A549 (cell line): ENCODE measurements around the gene REEP5. TPM values are rescaled to one million over a fixed set of nuclear protein-coding genes. Genes with fewer than 3 reads are reported as not detected.

Experiments used
- ATAC-seq, 2 experiments: fragments of 200-7000 bp in 1 of 2; fragments of >200 bp in 1 of 2; cut with Nextera tagmentation in 1 of 2; cut with Tn5 transposase in 1 of 2; 3 replicates each; pipeline versions ENCODE4 v1.8.0 to v1.9.1; 2018 to 2020; ENCODE audit warnings: mild to moderate bottlenecking in 1 of 2, moderate library complexity in 1 of 2
- CTCF ChIA-PET: fragments of 300-600 bp; sonication (Branson Sonifier 250); formaldehyde crosslinking; extraction: SDS; loops from one replicate; lab custom pipeline; 2021; ENCODE audit warnings: antibody characterized with exemption, inconsistent platforms; lab: Yijun Ruan, JAX
- POLR2A ChIA-PET: fragments of 350-600 bp; formaldehyde crosslinking; extraction: SDS; loops from one replicate; lab custom pipeline; 2021; ENCODE audit warnings: antibody characterized with exemption, inconsistent platforms; lab: Yijun Ruan, JAX
- DNase-seq, 2 experiments: peaks; one replicate each; pipeline versions ENCODE4 v3.0.0 to v3.0.0-alpha.2; 2011 to 2016; ENCODE audit warnings: low read depth in 1 of 2, low spot score in 1 of 2
- FAIRE-seq: peaks from 2 replicates; lab custom pipeline; 2011; peaks lifted over from hg19 to GRCh38; lab: Jason Lieb, UNC
- H3K27ac ChIP-seq, 2 experiments: fragments of >200 bp; sonication (Bioruptor Twin); formaldehyde crosslinking; 3 replicates each; pipeline ENCODE4 v1.5.1; 2016 to 2017
- H3K4me1 ChIP-seq: fragments of >200 bp; sonication (Bioruptor Twin); formaldehyde crosslinking; 3 replicates; pipeline ENCODE4 v1.6.1; 2016
- H3K4me2 ChIP-seq: fragments of >200 bp; sonication (Bioruptor Twin); formaldehyde crosslinking; 3 replicates; pipeline ENCODE4 v1.6.1; 2016
- H3K4me3 ChIP-seq: fragments of >200 bp; sonication (Bioruptor Twin); formaldehyde crosslinking; 3 replicates; pipeline ENCODE4 v1.5.1; 2016
- H3K9me3 ChIP-seq: fragments of >200 bp; sonication (Bioruptor Twin); formaldehyde crosslinking; 3 replicates; pipeline ENCODE4 v1.6.1; 2016
- ATOH8 ChIP-seq: fragments of 250-450 bp; sonication (Bioruptor Pico); IDR thresholded peaks from 2 replicates; pipeline ENCODE4 v1.5.0; 2020; ENCODE audit warnings: low read depth, mild to moderate bottlenecking, moderate library complexity
- CBX2 ChIP-seq: fragments of 200-600 bp; sonication (generic); IDR thresholded peaks from 2 replicates; pipeline ENCODE4 v1.6.1; 2016; ENCODE audit warnings: low read depth, mild to moderate bottlenecking, borderline replicate concordance
- CEBPB ChIP-seq, 2 experiments: fragments of >200 bp in 1 of 2; sonication (Bioruptor Twin) in 1 of 2; formaldehyde crosslinking in 1 of 2; IDR thresholded peaks; 2 replicates each; pipeline ENCODE4 v1.6.1; 2012 to 2016
- CHD2 ChIP-seq: fragments of 150-350 bp; IDR thresholded peaks from 2 replicates; pipeline ENCODE4 v1.6.1; 2014; ENCODE audit warnings: low read length; ENCODE audit not compliant: partially characterized antibody
- CHD4 ChIP-seq: fragments of 200-600 bp; sonication (generic); IDR thresholded peaks from 2 replicates; pipeline ENCODE4 v1.6.1; 2016; ENCODE audit warnings: antibody characterized with exemption, mild to moderate bottlenecking, borderline replicate concordance
- EHMT2 ChIP-seq: fragments of 200-600 bp; sonication (generic); IDR thresholded peaks from 2 replicates; pipeline ENCODE4 v1.6.1; 2016; ENCODE audit warnings: antibody characterized with exemption, low read depth, mild to moderate bottlenecking, moderate library complexity
- ELK1 ChIP-seq: fragments of 150-350 bp; IDR thresholded peaks from 2 replicates; pipeline ENCODE4 v1.6.1; 2014; ENCODE audit warnings: low read depth, mild to moderate bottlenecking, low read length
- HMGXB4 ChIP-seq: fragments of 250-450 bp; sonication (Bioruptor Pico); IDR thresholded peaks from 2 replicates; pipeline ENCODE4 v1.5.0; 2021; ENCODE audit warnings: mild to moderate bottlenecking, moderate library complexity, borderline replicate concordance
- HOXB5 ChIP-seq: fragments of 250-450 bp; sonication (Bioruptor Pico); IDR thresholded peaks from 2 replicates; pipeline ENCODE4 v1.5.0; 2020; ENCODE audit warnings: mild to moderate bottlenecking, moderate library complexity
- KDM5A ChIP-seq: fragments of 200-600 bp; sonication (generic); IDR thresholded peaks from 2 replicates; pipeline ENCODE4 v1.6.1; 2016; ENCODE audit warnings: antibody characterized with exemption, mild to moderate bottlenecking
- MAFK ChIP-seq: fragments of 450-650 bp; IDR thresholded peaks from 2 replicates; pipeline ENCODE4 v1.6.1; 2014; ENCODE audit not compliant: partially characterized antibody
- MAX ChIP-seq: IDR thresholded peaks from 2 replicates; pipeline ENCODE4 v1.6.1; 2012
- PHF8 ChIP-seq: fragments of 200-600 bp; sonication (generic); IDR thresholded peaks from 2 replicates; pipeline ENCODE4 v1.6.1; 2016; ENCODE audit warnings: low read depth, mild to moderate bottlenecking, antibody characterized with exemption, moderate library complexity, borderline replicate concordance
- POLR2A ChIP-seq: IDR thresholded peaks from 2 replicates; pipeline ENCODE4 v1.6.1; 2012; ENCODE audit warnings: mild to moderate bottlenecking, low read length
- POLR2AphosphoS2 ChIP-seq: conservative IDR thresholded peaks from 2 replicates; pipeline ENCODE4 v1.6.1; 2012; ENCODE audit warnings: low read length, improper control_type of control experiment, inconsistent platforms
- SREBF2 ChIP-seq: fragments of 450-650 bp; IDR thresholded peaks from 2 replicates; pipeline ENCODE4 v1.6.1; 2014; ENCODE audit warnings: mild to moderate bottlenecking, moderate library complexity
- TP53 ChIP-seq: fragments of 250-450 bp; sonication (Bioruptor Pico); IDR thresholded peaks from 2 replicates; pipeline ENCODE4 v1.5.0; 2021; ENCODE audit warnings: mild to moderate bottlenecking, moderate library complexity
- ZFP36 ChIP-seq: fragments of 450-650 bp; IDR thresholded peaks from 2 replicates; pipeline ENCODE4 v1.6.1; 2014; ENCODE audit warnings: borderline replicate concordance; ENCODE audit not compliant: partially characterized antibody
- WGBS: methylation state at CpG from one replicate; pipeline ENCODE4 v1.1.6; 2017; ENCODE audit errors: missing lambda C conversion rate; 5-methylcytosine and 5-hydroxymethylcytosine counted together
- polyA plus RNA-seq, 4 experiments: library from polyadenylated mRNA; depleted of rRNA in 3 of 4; stranded (reverse); fragments of >200 nt; fragmentation: RNase III in 1 of 4; extraction: RNeasy Plus Mini Kit Qiagen cat#74134 plus additional on column Dnase treatment in 1 of 4; gene quantifications; 2 replicates in 3 of 4; 3 replicates in 1 of 4; pipeline ENCODE4 v1.2.3, GENCODE V29; 2011 to 2017

Gene REEP5
- polyA plus RNA-seq, 2 of the 4 experiments (the other 2 are of a cell fraction), result 134 to 164 TPM

GRCh38 chr5:112833971-112834370, 88.1 kb downstream of the REEP5 start:
- ChIA-PET CTCF (interaction anchor here (0.7 to 1.2 kb wide), 2 partner anchors 14 to 18 kb away, joined by 3 read pairs; no protein-coding TSS in a partner anchor), POLR2A (no interaction called here)
- Histone ChIP-seq H3K9me3 (no peaks in the 10 kb centered on the region), H3K4me2 (no peak overlapping the region), H3K27ac (no peak overlapping the region)
- DNase-seq, result no peak
- WGBS, result 95% methylated on average over 13 of the region's 13 CpGs
- no peak for TF ChIP-seq MAX
- TF ChIP-seq POLR2AphosphoS2, result no peak
- no peak for TF ChIP-seq EHMT2
- TF ChIP-seq ZFP36, result no peak
- TF ChIP-seq CEBPB (IDR thresholded peaks at IDR 0.05), result no peak
- no peak for TF ChIP-seq HOXB5 (CRISPR knock-in tag)
- no peak for TF ChIP-seq HMGXB4
- TF ChIP-seq POLR2A, result no peak
- TF ChIP-seq ELK1, result no peak
- no peak for TF ChIP-seq SREBF2
- no peak for TF ChIP-seq ATOH8 (CRISPR knock-in tag)
- TF ChIP-seq CBX2, result no peak
- TF ChIP-seq, all 56 proteins: peak for 0
- ATAC-seq (no peak), FAIRE-seq (no peak)
- Histone ChIP-seq H3K4me1 (no peaks in the 10 kb centered on the region), H3K4me3 (no peak overlapping the region)

DNA sequence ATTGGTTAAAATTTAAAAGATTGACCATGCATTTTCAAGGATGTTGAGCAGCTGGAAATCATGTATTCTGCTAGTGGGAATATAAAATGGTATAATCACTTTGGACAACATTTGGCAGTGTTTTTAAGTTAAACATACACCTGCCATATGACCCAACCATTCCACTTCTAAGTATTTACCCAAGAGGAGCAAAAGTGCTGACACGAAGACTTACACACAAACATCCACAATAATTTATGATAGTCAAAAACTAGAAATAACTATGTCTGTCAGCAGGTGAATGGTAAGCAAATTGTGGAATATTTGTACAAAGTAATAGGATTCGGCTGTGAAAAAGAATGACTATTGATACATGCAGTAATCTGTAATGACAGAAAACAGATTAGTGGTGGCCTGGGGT, 91.6 kb downstream of the REEP5 start:
- Histone ChIP-seq H3K4me2 (no peak overlapping the region), H3K27ac (no peak overlapping the region), H3K4me3 (no peak overlapping the region), H3K4me1 (no peaks in the 10 kb centered on the region), H3K9me3 (no peaks in the 10 kb centered on the region)
- no peak for FAIRE-seq
- no peak for DNase-seq
- ATAC-seq, result no peak
- no peak for TF ChIP-seq ZFP36
- peak; percentile 62 for TF ChIP-seq MAFK
- TF ChIP-seq TP53 (CRISPR knock-in tag), result no peak
- no peak for TF ChIP-seq PHF8
- TF ChIP-seq KDM5A, result no peak
- TF ChIP-seq CHD2, result no peak
- TF ChIP-seq ELK1, result no peak
- TF ChIP-seq CHD4, result no peak
- 90% methylated on average over 2 of the region's 2 CpGs for WGBS
- ChIA-PET CTCF (no interaction called here), POLR2A (no interaction called here)

Other genes starting within 250 kb of the REEP5 start
- 17.0 and 21.2 TPM in 2 replicates for gene APC, start 184.3 kb downstream of the REEP5 start, polyA plus RNA-seq (2011; rRNA removed)
- gene APC, start 184.3 kb downstream of the REEP5 start, polyA plus RNA-seq (2017; fragmentation: RNase III; extraction: RNeasy Plus Mini Kit Qiagen cat#74134 plus additional on column Dnase treatment), result 9.0 to 10.6 TPM (median 9.9 TPM) in 3 replicates
- 79.3 and 144 TPM in 2 replicates for gene SRP19, start 60.9 kb downstream of the REEP5 start, polyA plus RNA-seq (2011; rRNA removed)
- gene SRP19, start 60.9 kb downstream of the REEP5 start, polyA plus RNA-seq (2017; fragmentation: RNase III; extraction: RNeasy Plus Mini Kit Qiagen cat#74134 plus additional on column Dnase treatment), result 93.5 to 102 TPM (median 99.2 TPM) in 3 replicates
- gene DCP2, start 54.6 kb upstream of the REEP5 start, polyA plus RNA-seq (2011; rRNA removed), result 16.1 and 18.5 TPM in 2 replicates
- 7.2 to 8.0 TPM (median 7.8 TPM) in 3 replicates for gene DCP2, start 54.6 kb upstream of the REEP5 start, polyA plus RNA-seq (2017; fragmentation: RNase III; extraction: RNeasy Plus Mini Kit Qiagen cat#74134 plus additional on column Dnase treatment)